WTC11 (cell line): Measurements from ENCODE around the gene ASIC3.

Experiments used
- FOXP4 ChIP-seq: sonication (generic); formaldehyde crosslinking; IDR thresholded peaks from 2 replicates; pipeline ENCODE4 v1.8.0; 2022; ENCODE audit warnings: mild to moderate bottlenecking, missing genetic modification reagents
- TEAD1 ChIP-seq: sonication (generic); formaldehyde crosslinking; IDR thresholded peaks from 2 replicates; pipeline ENCODE4 v1.8.0; 2022; ENCODE audit warnings: mild to moderate bottlenecking, missing genetic modification reagents
- USF2 ChIP-seq: sonication (generic); formaldehyde crosslinking; IDR thresholded peaks from 2 replicates; pipeline ENCODE4 v1.8.1; 2023; ENCODE audit warnings: mild to moderate bottlenecking, missing genetic modification reagents, moderate library complexity
- TF ChIP-seq, protein P1 (sequence below): fragments of 200-600 bp; IDR thresholded peaks from 2 replicates; pipeline ENCODE4 v1.8.0; 2022; ENCODE audit warnings: antibody characterized with exemption

- TF ChIP-seq, protein P1, sequence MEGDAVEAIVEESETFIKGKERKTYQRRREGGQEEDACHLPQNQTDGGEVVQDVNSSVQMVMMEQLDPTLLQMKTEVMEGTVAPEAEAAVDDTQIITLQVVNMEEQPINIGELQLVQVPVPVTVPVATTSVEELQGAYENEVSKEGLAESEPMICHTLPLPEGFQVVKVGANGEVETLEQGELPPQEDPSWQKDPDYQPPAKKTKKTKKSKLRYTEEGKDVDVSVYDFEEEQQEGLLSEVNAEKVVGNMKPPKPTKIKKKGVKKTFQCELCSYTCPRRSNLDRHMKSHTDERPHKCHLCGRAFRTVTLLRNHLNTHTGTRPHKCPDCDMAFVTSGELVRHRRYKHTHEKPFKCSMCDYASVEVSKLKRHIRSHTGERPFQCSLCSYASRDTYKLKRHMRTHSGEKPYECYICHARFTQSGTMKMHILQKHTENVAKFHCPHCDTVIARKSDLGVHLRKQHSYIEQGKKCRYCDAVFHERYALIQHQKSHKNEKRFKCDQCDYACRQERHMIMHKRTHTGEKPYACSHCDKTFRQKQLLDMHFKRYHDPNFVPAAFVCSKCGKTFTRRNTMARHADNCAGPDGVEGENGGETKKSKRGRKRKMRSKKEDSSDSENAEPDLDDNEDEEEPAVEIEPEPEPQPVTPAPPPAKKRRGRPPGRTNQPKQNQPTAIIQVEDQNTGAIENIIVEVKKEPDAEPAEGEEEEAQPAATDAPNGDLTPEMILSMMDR: no peak
- no peak for TF ChIP-seq USF2
- no peak for TF ChIP-seq TEAD1
- no peak for TF ChIP-seq FOXP4
Observed at GRCh38 chr7:151031011-151031410, 17.3 kb upstream of the ASIC3 start.
